ENCODE data around the gene FUCA1.
"Not testable (repeated sequence)": the region's sequence is repeated elsewhere in the genome, so short reads cannot be mapped to it uniquely, and the experiment has no call there.

FUCA1 gene

DNA sequence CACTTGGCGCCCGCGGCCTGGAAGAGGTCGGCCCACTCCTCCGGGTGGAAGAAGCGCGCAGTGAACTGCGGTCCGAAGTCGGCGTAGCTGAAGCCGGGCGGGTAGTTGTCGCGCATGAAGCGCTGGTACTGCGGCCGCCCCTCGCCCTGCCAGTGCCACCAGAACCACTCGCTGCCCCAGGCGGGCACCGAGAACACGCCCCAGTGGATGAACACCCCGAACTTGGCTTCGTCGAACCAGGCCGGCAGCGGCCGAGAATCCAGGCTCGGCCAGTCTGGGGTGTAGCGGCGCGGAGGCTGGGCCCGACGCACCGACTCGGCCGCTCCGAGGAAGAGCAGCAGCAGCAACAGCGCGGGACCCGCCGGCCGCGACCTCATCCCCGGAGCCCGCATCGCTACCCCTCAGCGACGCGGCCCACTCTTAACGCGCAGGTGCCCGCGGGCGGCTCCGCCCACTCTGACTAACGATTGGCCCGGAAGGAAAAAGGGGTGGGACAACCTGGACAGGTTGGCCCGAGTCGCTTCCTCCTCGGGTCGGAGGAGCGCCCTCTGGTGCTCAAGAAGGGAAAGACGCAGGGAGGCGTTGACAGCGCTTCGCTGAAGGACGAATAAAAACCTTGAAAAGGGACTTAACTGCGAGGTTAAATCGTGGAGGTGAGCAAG, at the start of gene FUCA1:
TSS of gene FUCA1 (minus strand) at position 396 of the 662 bp plus-strand sequence. CDS start at position 392, 4 bp downstream.
- DNase-seq = peak; percentile 91

DNA sequence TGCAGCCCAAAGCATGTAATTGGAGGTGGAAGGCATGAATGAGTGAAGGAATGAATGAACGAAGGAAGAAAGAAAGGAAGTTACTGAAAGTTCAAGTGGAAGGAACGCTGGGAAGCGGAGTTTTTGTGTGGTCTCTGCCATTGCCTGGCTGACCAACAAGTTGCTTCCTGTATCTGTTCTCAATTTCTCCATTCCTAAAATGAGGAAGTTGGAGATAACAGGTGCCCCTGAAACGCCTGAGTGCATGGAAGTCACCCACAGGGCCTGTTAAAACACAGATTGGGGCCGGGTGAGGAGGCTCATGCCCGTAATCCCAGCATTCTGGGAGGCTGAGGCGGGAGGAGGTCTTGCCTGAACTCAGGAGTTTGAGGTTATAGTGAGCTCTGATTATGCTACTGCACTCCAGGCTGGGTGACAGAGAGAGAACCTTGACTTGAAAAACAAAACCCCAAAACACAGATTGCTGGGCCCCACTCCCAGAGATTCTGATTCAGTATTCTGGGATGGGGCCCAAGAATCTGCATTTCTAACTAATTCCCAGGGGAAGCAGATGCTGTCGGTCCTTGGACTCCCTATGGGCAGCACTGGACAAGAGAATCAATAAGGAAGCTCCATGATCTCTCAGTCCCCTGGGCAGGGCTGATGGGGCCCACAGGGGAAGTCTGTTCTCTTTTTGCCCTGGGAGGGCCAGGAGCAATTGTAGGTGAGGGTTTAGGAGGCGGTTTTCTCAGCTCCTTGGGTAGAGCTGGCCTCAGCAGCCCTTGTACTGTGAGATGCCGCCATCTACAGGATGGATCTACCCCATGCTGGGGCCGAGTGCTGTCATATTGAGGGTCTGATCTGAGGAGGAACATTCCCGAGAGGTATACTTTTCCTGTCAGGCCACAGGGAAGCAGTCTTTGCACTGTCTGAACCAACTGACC, 48.4 kb upstream of the FUCA1 start:
- DNase-seq = no peak

DNA sequence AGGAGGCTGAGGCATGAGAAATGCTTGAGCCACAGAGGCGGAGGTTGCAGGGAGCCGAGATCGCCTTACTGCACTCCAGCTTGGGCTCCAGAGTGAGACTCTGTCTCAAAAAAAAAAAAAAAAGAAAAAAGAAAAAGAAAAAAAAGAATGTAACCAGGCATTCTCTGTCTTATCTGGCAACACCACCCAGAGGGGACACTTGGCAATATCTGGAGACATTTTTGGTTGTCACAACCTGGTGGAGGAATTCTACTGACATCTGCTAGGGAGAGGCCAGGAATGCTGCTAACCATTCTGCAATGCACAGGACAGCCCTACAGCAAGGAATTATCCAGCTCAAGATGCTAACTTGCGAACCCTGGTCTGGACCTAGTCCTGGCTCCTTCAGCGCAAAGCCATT, 47.4 kb upstream of the FUCA1 start:
- DNase-seq = no peak

DNA sequence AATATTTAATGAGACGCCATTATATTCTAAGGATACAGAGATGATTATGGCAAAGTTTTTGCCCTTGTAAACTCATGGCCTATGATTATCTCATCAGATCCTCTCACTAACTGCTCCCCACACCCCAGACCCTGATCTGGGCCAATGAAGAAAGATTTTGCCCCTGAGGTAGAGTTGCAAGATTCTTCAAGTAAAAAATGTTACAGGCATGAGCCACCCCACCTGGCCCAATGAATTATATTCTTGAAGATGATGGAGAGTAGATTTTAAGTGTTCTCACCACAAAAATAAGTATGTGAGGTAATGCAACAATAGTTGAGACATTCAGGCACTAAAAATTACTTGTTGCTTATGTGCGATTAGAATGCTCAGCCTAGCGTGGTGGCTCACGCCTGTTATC, 46.8 kb upstream of the FUCA1 start:
- no peak for DNase-seq

DNA sequence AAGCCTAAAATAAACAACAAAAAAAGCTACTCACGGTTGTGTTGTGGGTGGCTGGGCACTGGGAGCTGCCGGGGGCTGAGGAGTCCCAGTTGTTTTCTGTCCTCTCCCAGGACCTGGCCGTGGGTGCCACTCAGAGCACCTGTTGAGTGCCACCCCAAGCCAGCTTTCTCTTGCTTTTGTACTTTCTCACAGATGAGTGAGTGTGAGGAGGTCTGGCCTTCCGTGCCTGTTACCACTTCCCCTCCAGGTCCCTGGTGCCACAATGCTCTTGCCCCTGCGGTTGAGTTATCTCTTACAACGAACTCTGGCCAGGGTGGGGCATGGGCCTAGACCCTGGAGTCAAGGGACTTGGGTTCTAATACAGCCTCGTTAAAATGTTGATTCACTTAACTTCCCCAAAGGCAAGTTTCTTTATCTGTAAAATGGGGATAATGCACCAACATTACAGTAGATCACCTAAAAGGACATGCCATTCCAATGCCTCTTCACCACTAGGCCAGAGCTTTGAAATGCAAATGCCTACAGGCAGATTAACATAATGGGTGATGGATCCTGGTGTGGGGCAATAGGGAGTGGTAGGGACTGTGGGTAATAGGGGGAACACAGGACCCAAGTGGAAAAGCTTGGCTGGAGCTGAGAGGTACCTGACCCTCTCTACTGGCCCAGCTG, 45.3 kb upstream of the FUCA1 start, which contains the start of gene CNR2:
TSS of gene CNR2 (minus strand) at position 151 of the 669 bp plus-strand sequence. CDS start 37,745 bp downstream, outside the sequence.
- DNase-seq = no peak

DNA sequence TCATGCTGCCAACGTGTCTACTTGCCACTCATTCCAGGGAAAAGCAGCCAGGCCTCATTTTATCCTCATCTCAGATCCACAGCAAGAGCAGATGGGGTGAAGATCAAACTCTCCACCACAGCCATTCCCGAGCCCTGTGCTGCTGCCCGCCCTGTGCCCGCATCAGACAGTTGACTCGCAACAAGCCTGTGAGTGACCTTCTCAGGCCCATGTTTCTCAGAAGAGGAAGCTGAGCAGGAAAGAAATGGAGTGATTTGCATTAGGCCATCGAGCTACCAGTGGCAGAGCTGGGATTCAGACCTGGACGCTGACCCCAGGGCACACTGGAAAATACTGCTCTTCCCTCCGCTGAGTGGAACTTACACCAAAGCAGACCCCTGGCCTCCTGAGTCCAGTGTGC, 43.8 kb upstream of the FUCA1 start:
- no peak for DNase-seq

DNA sequence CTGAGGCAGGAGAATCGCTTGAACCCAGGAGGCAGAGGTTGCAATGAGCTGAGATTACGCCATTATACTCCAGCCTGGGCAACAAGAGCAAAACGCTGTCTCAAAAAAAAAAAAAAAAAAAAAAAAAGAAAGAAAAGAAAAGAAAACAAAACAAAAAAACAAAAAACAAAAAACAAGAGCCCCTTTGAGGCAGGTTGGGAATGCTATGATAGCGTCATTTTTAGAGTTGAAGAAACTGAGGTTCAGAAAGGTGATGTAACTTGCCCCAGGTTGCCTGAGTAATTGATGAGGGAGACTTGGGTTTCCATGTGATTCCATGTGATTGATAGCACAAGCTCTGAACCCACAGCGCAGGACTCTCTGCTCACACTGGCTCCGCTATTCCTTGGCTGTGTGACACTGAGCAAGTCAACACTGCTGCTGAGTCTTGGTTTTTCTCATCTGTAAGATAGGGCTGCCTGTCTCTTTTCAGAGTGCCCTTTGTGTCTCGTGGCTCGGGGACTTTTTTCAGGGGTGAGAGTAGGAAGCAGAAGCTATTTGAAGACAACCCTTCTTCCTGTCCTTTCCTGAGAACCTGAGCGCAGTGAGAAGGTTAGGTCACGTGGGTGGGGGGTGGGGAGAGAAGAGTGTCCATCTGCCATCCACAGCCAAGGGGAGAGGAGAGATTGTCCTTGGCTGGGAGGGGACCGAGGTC, 42.6 kb upstream of the FUCA1 start:
- DNase-seq = no peak

DNA sequence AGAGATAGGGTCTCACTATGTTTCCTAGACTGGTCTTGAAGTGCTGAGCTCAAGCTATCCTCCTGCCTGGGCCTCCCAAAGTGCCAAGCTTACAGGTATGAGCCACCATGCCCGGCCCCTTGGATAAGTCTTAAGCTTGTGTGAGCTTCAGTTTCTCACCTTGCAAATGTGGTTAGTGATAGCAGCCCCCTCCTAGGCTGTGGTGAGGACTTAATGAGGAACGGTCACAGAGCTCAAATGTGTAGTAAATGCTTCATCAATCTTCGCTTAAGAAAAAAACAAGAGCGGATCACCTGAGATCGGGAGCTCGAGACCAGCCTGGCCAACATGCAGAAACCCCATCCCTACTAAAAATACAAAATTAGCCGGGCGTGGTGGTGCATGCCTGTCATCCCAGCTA, 42.1 kb upstream of the FUCA1 start:
- no peak for DNase-seq

DNA sequence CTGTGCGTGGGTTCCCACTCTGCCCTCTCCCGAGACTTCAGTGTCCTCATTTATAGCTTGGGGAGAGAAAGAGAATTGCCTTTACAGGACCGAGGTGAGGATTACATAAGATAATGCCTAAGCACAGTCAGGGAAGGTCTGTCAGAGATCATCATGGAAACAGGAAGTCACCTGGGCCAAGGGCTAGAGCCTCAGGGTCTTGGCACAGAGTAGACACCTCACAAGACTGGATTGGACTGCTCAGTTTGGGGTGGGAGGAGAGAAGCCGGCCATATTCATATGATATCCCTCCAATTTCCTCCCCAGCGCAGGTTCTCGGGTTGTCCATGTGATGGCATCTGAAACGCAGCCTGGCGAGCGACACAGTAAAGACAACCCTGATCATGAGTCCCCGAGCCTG, 41.3 kb upstream of the FUCA1 start:
- DNase-seq = no peak

DNA sequence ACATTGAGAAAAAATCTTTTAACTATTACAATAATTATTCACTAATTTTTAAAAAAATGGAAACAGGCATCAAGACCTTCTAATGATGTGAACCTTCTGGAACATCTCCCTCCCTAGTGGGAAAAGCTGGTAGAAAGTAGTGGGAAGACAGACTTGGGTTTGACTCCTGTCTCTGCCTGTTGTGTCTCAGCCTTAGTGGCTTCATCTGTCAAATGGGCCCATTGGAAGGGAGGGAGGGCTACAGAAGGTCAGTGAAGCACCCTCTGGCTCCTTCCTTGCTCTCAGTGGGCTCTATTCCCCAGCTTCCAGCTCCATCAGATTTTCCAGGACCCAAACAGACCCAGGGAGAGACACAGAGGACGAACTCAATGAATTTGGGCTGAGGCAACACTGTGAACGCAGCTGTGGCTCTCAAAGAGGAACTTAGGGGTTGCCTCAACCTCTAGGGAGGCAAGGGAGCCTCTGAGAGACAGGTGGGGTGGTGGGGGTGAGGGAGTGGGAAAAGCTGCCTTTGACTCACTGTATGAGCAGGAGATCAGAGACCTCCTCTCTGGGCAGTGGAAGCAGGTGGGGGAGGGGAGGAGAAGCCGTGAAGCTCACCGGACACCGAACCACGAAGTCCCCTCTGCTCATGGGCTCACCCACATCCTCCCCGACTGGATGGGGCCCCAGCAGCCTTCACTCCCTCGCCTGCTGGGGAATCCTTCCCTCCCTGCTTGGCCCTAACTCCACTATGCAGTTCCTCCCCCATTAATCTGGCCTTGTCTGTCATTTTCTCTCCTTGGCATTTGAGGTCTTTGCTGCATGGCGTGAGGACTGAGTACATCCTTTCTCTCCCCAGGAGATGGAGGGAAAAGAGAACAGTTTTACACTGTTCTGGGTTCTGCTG, 40.6 kb upstream of the FUCA1 start:
- no peak for DNase-seq

DNA sequence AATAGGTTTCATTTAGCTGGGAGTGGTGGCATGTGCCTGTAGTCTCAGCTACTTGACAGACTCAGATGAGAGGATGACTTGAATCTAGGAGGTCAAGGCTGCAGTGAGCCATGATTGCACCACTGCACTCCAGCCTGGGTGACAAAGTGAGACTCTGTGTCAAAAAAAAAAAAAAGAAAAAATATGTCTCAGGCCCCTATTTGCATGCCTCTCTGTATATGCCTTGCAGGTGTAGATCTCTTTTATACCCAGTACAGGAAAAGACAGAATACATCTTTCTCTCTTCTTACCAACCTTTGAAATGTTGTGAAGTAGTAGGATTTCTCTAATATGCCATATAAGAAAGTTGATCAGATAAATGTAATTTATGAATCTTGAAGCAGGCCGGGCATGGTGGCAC, 38.6 kb upstream of the FUCA1 start:
- DNase-seq = no peak

DNA sequence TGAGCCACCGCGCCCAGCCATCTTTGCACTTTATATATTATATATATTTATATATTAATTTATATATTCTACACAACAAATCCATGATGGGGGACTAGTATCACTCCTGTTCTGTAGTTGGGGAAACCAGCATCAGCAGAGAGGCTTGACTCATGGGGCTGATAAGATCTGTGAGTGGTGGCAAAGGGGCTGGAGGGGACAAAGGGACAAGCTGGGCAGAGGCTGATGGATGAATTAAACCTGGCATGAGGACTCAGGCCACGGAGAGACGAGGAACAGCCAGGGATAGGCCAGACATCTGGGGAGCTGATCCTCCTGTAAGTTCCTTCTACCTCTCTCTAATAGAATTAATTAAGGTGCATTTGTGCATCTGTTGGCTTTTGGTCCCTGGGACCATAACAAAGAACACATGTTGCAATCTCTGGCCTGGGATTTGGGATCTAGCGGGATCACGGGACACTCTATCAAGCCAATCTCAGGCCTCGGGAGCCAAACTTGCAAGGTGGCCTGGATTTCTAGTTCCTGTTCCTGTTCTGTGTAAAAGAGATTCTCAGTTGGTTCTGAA, 37.5 kb upstream of the FUCA1 start:
- no peak for DNase-seq

DNA sequence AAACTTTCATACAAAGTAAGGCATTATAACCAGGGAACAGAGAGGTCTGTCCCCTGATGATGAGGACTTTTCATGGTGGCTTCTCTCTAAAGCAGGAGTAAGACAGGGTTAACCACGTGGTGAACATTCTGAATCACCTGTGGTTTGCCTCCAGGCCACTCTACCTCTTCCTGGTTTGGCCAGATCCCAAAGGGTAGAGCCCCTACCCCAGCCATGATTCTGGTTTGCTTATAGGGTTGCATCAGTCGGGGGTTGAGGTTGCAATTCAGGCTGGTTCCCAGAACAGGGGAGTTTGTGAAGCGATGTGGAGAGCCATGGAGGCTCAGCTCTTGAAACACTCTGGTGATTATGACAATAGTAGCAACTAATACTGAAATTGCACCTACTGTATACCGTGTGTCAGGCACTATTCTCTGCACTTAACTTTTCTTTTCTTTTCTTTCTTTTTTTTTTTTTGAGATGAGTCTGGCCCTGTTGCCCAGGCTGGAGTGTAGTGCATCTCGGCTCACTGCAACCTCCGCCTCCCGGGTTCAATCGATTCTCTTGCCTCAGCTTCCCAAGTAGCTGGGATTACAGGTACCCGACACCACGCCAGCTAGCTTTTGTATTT, 36.8 kb upstream of the FUCA1 start:
- DNase-seq = no peak

DNA sequence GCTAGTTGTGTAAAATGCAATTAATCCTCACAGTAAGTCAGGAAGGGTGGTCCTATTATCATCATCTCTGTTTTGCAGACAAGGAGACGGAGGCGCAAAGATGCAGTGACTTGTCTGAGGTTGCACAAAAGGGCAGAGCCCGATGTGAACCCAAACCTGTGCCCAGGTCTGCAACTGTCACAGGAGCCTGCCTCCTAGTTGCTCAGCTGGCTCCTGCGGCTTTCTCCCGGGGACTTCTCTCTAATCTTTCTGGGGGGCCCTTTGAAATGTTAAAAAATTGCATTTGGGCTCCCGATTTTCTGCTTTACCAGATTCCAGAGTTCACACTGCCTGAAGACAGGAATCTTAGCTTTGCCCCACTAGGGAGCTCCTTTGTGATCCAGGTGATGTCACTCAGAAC, 35.7 kb upstream of the FUCA1 start:
- no peak for DNase-seq

DNA sequence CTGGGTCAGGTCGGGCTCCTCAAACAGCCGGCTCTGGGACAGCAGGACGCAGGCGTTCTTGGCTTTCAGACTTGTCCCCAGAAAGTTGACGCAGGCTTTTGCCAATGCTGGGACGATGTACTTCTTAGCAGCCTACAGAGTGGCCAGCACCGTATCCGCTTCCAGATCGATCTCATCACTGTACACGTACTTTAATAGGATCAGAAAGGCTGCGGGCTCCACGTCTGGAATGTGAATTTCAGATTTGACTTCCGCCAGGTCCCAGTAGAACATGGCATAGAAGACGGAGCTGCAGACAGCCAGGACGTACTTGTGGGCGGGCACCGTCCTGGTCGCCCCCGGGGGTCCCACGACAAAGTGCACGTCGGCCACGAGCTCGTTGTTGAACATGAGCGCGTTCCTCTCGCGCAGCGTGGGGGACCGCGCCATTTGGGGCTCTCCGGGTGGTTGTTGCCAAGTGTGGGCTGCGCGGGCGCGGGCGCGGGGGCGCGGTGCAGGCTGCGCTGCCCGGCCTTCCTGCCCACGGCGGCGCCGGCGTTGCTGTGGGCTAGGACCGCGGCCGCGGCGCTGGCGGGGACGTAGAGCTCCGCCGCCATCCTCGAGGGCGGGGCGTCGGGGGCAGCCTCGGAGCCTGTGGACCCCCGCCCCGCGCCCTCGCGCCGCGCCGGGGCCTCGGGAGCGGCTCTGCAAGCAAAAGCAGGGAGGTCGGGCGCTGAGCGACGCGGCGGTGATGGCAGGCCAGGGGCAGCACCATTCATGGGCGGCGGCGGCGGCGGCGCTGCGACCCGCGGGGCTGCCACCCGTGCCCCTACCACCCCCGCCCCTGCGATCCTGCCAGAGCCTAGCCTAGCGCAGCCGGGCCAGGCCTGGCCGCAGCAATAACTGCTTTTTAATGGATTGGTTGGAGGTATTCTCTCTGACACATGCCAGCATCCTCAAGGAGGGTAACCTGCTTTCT, 34.5 kb upstream of the FUCA1 start:
- no peak for DNase-seq

DNA sequence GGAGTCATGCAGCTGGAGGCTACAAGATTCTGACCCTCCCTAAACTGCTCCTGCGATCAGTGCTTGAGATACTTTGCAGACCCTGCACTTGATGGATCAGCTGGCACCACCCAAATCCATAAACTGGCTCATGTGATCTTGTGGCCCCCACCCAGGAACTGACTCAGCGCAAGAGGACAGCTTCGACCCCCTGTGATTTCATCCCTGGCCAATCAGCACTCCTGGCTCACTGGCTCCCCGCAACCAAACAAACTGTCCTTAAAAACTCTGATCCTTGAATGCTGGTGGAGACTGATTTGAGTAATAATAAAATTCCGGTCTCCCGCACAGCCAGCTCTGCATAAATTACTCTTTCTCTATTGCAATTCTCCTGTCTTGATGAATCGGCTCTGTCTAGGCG, 31.9 kb upstream of the FUCA1 start:
- DNase-seq = not testable (repeated sequence)

DNA sequence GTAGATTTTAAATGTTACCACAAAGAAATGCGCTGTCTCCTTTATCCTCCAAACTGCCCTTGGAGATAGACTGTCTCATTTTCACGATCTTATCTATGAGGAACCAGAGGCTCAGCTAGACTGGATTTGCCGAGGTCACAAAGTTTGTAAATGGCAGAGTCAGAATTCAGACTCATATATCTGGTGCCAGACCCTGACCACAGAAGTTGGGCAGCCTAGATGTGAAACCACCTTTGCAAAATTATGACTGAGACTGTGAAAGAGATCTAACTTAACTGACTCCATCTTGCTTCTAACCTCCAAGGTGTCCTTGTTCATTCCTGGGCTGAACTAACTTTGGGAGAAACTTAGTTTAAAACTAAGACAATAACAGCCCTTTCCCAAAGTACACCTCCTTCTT, 31.0 kb upstream of the FUCA1 start:
- DNase-seq = no peak

DNA sequence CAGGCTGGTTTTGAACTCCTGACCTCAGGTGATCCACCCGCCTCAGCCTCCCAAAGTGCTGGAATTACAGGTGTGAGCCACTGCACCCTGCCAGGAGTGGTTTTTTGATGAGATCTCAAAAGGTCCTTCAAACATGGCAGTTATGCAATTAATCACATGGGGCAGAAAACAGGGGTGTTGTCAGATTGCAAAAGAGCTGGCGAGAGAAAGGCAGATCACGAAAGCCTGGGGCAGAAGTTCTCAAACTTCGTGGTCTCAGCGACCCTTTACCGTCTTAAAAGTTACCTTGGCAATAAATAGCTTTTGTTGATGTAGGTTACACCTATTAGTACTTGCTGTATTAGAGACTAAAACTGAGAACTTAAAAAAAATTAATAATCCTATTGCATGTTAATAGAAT, 29.0 kb upstream of the FUCA1 start:
- no peak for DNase-seq

DNA sequence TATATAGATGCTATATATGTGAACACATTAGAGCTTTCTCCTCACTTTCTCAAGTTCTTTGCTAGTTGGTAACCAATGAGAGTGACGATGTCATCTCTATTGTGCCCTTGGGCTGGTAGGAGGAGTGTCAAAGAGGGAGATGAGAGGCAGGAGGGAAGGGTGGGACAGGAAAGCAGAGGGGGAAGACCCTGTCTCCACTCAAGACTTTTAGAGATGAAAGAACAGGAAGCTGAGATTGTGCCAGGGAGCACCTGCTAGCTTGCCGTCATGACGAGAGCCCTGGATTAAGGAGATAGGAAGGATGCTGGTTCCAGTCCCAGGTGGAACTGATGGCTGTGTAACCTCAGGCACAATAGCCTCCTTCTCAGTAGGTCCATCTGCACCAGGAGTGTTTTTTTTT, 28.4 kb upstream of the FUCA1 start:
- DNase-seq = no peak

DNA sequence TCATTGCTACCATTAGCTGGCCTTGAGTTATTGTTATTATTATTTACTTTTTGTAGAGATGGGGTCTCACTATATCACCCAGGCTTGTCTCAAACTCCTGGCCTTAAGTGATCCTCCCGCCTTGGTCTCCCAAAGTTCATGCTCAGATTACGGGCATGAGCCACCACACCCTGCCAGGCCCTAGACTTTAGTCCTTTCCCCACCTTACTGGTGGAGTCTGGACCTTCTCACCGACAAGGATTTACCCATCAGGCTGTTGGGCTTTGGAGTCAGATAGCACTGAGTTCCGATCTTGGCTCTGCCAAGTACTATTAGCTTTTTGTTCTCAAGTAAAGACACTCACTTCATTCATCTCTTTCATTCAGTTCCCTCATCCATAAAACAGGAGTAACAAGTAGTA, 27.9 kb upstream of the FUCA1 start:
- DNase-seq = no peak

All from NCI-H1048 (cell line).